ENCODE data around the gene SLC16A2.

DNA sequence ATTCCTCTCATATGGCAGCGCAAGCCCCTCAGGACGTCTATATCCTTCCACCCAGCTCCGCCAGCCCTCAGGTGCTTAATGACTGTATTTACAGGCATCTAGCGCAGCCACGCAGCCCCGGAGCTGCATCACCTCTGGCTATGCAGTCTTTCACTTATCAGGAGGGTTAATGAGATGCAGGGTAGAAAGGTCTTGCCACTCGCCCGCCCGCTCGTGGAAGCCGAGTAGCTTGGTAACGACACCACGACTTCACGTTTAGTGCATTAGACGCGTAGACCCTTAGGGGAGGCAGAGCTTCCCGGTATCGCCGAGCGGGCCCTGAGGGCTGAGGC, 1.5 kb upstream of the SLC16A2 start:
- TF ChIP-seq, protein P1, sequence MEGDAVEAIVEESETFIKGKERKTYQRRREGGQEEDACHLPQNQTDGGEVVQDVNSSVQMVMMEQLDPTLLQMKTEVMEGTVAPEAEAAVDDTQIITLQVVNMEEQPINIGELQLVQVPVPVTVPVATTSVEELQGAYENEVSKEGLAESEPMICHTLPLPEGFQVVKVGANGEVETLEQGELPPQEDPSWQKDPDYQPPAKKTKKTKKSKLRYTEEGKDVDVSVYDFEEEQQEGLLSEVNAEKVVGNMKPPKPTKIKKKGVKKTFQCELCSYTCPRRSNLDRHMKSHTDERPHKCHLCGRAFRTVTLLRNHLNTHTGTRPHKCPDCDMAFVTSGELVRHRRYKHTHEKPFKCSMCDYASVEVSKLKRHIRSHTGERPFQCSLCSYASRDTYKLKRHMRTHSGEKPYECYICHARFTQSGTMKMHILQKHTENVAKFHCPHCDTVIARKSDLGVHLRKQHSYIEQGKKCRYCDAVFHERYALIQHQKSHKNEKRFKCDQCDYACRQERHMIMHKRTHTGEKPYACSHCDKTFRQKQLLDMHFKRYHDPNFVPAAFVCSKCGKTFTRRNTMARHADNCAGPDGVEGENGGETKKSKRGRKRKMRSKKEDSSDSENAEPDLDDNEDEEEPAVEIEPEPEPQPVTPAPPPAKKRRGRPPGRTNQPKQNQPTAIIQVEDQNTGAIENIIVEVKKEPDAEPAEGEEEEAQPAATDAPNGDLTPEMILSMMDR (IDR thresholded peaks at IDR 0.05) = no peak
- TF ChIP-seq JUND (IDR thresholded peaks at IDR 0.05) = no peak
- TF ChIP-seq SMC3 (IDR thresholded peaks at IDR 0.05; ENCODE audit: low read depth, low read length) = no peak
- TF ChIP-seq POLR2AphosphoS5 (IDR thresholded peaks at IDR 0.05; ENCODE audit: low read depth, low read length) = no peak
- TF ChIP-seq, protein P2, sequence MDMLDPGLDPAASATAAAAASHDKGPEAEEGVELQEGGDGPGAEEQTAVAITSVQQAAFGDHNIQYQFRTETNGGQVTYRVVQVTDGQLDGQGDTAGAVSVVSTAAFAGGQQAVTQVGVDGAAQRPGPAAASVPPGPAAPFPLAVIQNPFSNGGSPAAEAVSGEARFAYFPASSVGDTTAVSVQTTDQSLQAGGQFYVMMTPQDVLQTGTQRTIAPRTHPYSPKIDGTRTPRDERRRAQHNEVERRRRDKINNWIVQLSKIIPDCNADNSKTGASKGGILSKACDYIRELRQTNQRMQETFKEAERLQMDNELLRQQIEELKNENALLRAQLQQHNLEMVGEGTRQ (IDR thresholded peaks at IDR 0.05; ENCODE audit: borderline replicate concordance, low read depth, low read length) = no peak
- no peak for TF ChIP-seq YY1 (IDR thresholded peaks at IDR 0.05; ENCODE audit: low read depth)
